ENCODE data around the gene ARMC6. TPM values are rescaled to one million over a fixed set of nuclear protein-coding genes. Genes with fewer than 3 reads are reported as not detected.

Gene ARMC6
- total RNA-seq, 1 donor from 2014 or later = 15.0 TPM

DNA sequence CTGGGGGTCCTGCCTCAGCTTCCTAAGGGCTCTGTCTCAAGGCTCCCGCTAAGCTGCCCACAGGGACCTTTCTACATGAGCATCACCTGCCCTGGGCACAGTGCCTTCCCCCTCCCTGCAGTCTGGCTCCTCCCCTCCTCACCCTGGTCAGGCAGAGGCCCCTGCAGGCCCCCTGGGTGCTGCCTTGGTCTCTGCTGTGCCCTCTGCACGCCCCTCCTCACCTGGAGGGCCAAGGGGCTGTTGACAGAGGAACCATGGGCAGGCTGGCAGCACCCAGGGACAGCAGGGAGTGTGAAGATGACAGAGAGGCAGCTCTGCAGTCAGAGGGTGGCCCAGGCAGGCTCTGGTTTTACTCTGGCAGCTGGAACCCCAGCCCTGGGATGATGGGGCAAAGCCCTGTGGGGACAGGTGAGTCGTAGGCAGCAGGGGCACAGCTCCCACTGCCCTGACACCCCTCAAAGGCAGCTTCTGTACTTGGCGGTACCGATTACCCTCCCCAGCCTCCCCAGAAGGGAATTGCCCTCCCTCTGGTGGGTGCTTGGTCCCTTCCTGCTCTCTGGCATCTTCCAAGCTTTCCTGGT is 43.2 kb upstream of the ARMC6 start:
- DNase-seq = no peak
- Histone ChIP-seq H3K4me3 (no peak overlapping the region), H3K4me1 (peaks cover 16% of the 10 kb centered on the region), H3K27me3 (ENCODE audit: low read depth) (no peaks in the 10 kb centered on the region), H3K9me3 (replicated peaks) (no peaks in the 10 kb centered on the region), H3K36me3 (peaks cover 33% of the 10 kb centered on the region), H3K27ac (replicated peaks) (no peak overlapping the region)
- TF ChIP-seq, protein P1, sequence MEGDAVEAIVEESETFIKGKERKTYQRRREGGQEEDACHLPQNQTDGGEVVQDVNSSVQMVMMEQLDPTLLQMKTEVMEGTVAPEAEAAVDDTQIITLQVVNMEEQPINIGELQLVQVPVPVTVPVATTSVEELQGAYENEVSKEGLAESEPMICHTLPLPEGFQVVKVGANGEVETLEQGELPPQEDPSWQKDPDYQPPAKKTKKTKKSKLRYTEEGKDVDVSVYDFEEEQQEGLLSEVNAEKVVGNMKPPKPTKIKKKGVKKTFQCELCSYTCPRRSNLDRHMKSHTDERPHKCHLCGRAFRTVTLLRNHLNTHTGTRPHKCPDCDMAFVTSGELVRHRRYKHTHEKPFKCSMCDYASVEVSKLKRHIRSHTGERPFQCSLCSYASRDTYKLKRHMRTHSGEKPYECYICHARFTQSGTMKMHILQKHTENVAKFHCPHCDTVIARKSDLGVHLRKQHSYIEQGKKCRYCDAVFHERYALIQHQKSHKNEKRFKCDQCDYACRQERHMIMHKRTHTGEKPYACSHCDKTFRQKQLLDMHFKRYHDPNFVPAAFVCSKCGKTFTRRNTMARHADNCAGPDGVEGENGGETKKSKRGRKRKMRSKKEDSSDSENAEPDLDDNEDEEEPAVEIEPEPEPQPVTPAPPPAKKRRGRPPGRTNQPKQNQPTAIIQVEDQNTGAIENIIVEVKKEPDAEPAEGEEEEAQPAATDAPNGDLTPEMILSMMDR (IDR thresholded peaks at IDR 0.05; ENCODE audit: borderline replicate concordance) = no peak
- intact Hi-C loops (cut with micrococcal nuclease) = no loop called here

DNA sequence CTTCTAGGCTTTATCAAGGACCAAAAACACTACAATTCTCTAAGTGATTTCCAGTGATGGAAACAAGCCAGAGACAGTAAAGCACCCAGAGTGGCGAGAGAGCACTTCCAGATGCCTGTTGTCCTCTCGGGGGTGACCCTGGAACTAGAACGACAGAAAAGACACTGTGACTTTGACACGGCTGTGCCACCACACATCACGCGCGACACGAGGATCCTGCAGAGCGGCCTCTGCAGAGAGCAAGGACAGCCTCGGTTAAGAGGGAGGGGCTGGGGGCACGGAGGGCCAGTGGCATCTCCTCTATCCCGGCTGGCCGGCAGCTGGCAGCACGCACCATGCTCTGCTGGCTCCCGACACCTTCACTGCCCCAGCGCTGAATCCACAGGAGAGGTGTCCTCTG is 42.4 kb upstream of the ARMC6 start:
- Histone ChIP-seq H3K4me3 (no peak overlapping the region), H3K27me3 (ENCODE audit: low read depth) (no peaks in the 10 kb centered on the region), H3K9me3 (replicated peaks) (no peaks in the 10 kb centered on the region), H3K27ac (replicated peaks) (peak overlapping the region; percentile 1), H3K4me1 (peaks cover 16% of the 10 kb centered on the region), H3K36me3 (peaks cover 41% of the 10 kb centered on the region)
- DNase-seq = peak; percentile 34
- intact Hi-C loops (cut with micrococcal nuclease) = no loop called here
- TF ChIP-seq, protein P1 (IDR thresholded peaks at IDR 0.05; ENCODE audit: borderline replicate concordance) = no peak

DNA sequence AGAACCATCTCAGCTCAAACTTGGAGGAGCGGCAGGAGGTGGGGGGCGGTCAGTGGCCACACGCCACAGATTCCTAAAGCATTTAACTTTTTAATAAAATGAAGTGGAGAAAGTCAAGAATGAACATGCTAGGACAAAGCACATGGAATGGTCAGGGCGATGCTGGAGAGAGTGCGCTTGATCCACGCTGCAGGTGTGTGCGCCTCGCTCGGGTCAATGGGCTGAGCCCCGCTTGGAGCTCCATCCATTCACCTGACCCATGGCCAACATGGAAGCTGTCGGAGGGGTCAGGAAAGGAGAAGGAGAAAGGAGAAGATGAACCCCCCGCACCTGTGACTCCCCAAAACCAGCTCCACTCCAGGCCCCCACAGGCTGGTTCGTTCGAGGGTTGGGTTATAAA is 41.9 kb upstream of the ARMC6 start:
- Histone ChIP-seq H3K27me3 (ENCODE audit: low read depth) (no peaks in the 10 kb centered on the region), H3K36me3 (peaks cover 45% of the 10 kb centered on the region), H3K4me1 (peaks cover 18% of the 10 kb centered on the region), H3K27ac (replicated peaks) (peak overlapping the region; percentile 1), H3K9me3 (replicated peaks) (no peaks in the 10 kb centered on the region), H3K4me3 (no peak overlapping the region)
- intact Hi-C loops (cut with micrococcal nuclease) = no loop called here
- TF ChIP-seq, protein P1 (IDR thresholded peaks at IDR 0.05; ENCODE audit: borderline replicate concordance) = no peak
- DNase-seq = no peak

DNA sequence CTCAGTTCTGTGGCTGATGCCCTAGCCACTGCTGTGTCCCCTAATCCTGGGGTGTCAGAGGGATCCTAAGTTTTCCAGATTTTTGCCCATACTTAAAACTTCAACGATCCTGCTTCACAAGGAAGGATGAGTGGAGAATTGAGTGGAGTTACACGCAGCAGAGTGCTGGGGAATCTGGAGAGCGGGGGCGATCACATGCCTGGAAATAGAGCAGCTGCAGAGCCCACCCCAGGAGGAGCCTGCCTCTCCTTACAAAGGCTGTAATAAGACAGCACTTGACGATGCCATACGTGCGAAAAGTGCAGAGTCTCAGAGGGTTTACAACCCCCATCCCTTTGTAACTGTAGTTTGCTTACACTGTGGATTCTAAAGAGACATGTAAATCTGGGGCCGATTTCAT is 40.7 kb upstream of the ARMC6 start:
- no peaks in the 10 kb centered on the region for H3K27me3 ChIP-seq (ENCODE audit: low read depth)
- TF ChIP-seq, protein P1 (IDR thresholded peaks at IDR 0.05; ENCODE audit: borderline replicate concordance) = no peak
- peaks cover 45% of the 10 kb centered on the region for H3K36me3 ChIP-seq
- intact Hi-C loops (cut with micrococcal nuclease) = no loop called here
- H3K4me3 ChIP-seq = no peak overlapping the region
- H3K9me3 ChIP-seq (replicated peaks) = no peaks in the 10 kb centered on the region
- no peak overlapping the region for H3K27ac ChIP-seq (replicated peaks)
- DNase-seq = no peak
- peaks cover 13% of the 10 kb centered on the region for H3K4me1 ChIP-seq

DNA sequence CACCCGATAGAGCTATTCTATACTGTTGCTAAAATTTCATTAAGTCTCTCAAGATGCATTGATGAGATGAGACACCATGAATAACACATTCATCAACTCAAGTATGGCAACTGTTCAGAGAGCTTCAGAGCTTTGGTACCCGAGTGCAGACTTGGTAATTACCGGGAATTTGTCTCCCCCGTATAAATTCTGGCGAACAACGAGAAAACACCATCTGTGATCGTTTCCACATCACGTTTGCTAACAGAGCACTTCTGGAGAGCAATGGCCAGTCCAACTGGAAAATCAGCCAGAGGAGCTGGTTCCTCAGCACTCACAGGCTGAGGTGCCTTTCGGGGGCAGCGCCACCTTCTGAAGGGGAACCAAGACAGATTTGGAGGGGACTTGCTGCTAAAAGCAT is 40.3 kb upstream of the ARMC6 start:
- Histone ChIP-seq H3K4me3 (no peak overlapping the region), H3K4me1 (peaks cover 13% of the 10 kb centered on the region), H3K36me3 (peaks cover 45% of the 10 kb centered on the region), H3K27me3 (ENCODE audit: low read depth) (no peaks in the 10 kb centered on the region), H3K27ac (replicated peaks) (no peak overlapping the region), H3K9me3 (replicated peaks) (no peaks in the 10 kb centered on the region)
- no peak for DNase-seq
- intact Hi-C loops (cut with micrococcal nuclease) = no loop called here
- TF ChIP-seq, protein P1 (IDR thresholded peaks at IDR 0.05; ENCODE audit: borderline replicate concordance) = no peak

All from left ventricle myocardium inferior (tissue), 1 donor.